ENCODE data around the gene UBE2QL1.
A peak's percentile ranks its signal among the peaks of the same experiment; 100 is the strongest.

Gene UBE2QL1

GRCh38 chr5:6430418-6431028 is 18.1 kb upstream of the UBE2QL1 start:
- DNase-seq = no peak

GRCh38 chr5:6431214-6432195 is 17.2 kb upstream of the UBE2QL1 start:
- no peak for DNase-seq

GRCh38 chr5:6432206-6432605 is 16.5 kb upstream of the UBE2QL1 start:
- DNase-seq = no peak

GRCh38 chr5:6434731-6435130 is 13.9 kb upstream of the UBE2QL1 start:
- DNase-seq = no peak

GRCh38 chr5:6435356-6435755 is 13.3 kb upstream of the UBE2QL1 start:
- peak in 1 of 2 donors; percentile 11 for DNase-seq

GRCh38 chr5:6436715-6437331 is 11.8 kb upstream of the UBE2QL1 start:
- DNase-seq = no peak

GRCh38 chr5:6439588-6440550 is 8.8 kb upstream of the UBE2QL1 start:
- no peak for DNase-seq

GRCh38 chr5:6442333-6442732 is 6.3 kb upstream of the UBE2QL1 start:
- DNase-seq = no peak

- DNase-seq = no peak
These were observed 5.3 kb upstream of the UBE2QL1 start for GRCh38 chr5:6443326-6443725.

- DNase-seq = no peak
These were observed 2.6 kb upstream of the UBE2QL1 start for GRCh38 chr5:6446042-6446441.

GRCh38 chr5:6446626-6447309 is 1.9 kb upstream of the UBE2QL1 start:
- no peak for DNase-seq

- DNase-seq = no peak
These were observed 1.1 kb upstream of the UBE2QL1 start for GRCh38 chr5:6447384-6448140.

- DNase-seq = no peak
These were observed 543 bp upstream of the UBE2QL1 start for GRCh38 chr5:6448141-6448491.

- DNase-seq = no peak
These were observed 953 bp downstream of the UBE2QL1 start for GRCh38 chr5:6449465-6450158.

GRCh38 chr5:6450319-6450833 is 1.7 kb downstream of the UBE2QL1 start:
- DNase-seq = no peak

GRCh38 chr5:6452622-6453504 is 4.2 kb downstream of the UBE2QL1 start:
- DNase-seq = no peak

- DNase-seq = no peak
These were observed 5.4 kb downstream of the UBE2QL1 start for GRCh38 chr5:6453937-6454560.

- no peak for DNase-seq
These were observed 6.0 kb downstream of the UBE2QL1 start for GRCh38 chr5:6454628-6455053.
